Activated CD8-positive, alpha-beta T cell treated with anti-CD3 and anti-CD28 coated beads, Interleukin-2, amount 10 ng/mL, durations not matched to agents 7 days and 5 days (primary cell): Measurements from ENCODE around the gene ABCC11. TPM values are rescaled to one million over a fixed set of nuclear protein-coding genes. Genes with fewer than 3 reads are reported as not detected.
"Not testable (repeated sequence)": the region's sequence is repeated elsewhere in the genome, so short reads cannot be mapped to it uniquely, and the experiment has no call there.

Source experiments
- ATAC-seq: fragments of 150-1000 bp; cut with Tn5 transposase; one replicate; pipeline ENCODE4 v1.10.0; 2021; ENCODE audit warnings: moderate library complexity
- CTCF ChIA-PET: fragments of 350-600 bp; sonication (Branson Sonifier 250); formaldehyde crosslinking; loops from one replicate; lab custom pipeline; 2021; ENCODE audit warnings: antibody characterized with exemption; lab: Charles Lee
- POLR2A ChIA-PET: fragments of 350-600 bp; sonication (Branson Sonifier 250); formaldehyde crosslinking; loops from one replicate; lab custom pipeline; 2021; ENCODE audit warnings: antibody characterized with exemption; lab: Charles Lee
- DNase-seq: peaks from one replicate; pipeline ENCODE4 v3.0.0-alpha.2; 2020
- H3K27ac Mint-ChIP-seq: one replicate; pipeline ENCODE4 v1.8.0; 2021; ENCODE audit warnings: mild to moderate bottlenecking, mixed read lengths
- H3K27me3 Mint-ChIP-seq: one replicate; pipeline ENCODE4 v1.8.0; 2021; ENCODE audit warnings: low read depth, mixed read lengths
- H3K36me3 Mint-ChIP-seq: one replicate; pipeline ENCODE4 v1.8.0; 2021; ENCODE audit warnings: low read depth, mixed read lengths
- H3K4me1 Mint-ChIP-seq: one replicate; pipeline ENCODE4 v1.8.0; 2021; ENCODE audit warnings: low read depth, mixed read lengths
- H3K4me3 Mint-ChIP-seq: one replicate; pipeline ENCODE4 v1.8.0; 2021; ENCODE audit warnings: mild to moderate bottlenecking, mixed read lengths
- H3K9me3 Mint-ChIP-seq: one replicate; pipeline ENCODE4 v1.8.0; 2022; ENCODE audit warnings: mixed read lengths; ENCODE audit not compliant: insufficient read depth
- total RNA-seq, 2 experiments: library from RNA; stranded (reverse); gene quantifications; one replicate each; pipeline ENCODE4 v1.2.3, GENCODE V29; 2021

The ABCC11 gene
- total RNA-seq, 2 experiments from 2014 or later = not detected

- ChIA-PET POLR2A (interaction anchor here (0.6 kb wide), 1 partner anchor 356 kb away, joined by 3 read pairs; no protein-coding TSS in a partner anchor), CTCF (interaction anchor here (1.2 to 1.3 kb wide), 3 partner anchors 13 to 385 kb away, joined by 3 to 7 read pairs (median 4); no protein-coding TSS in a partner anchor)
- no peaks in the 10 kb centered on the region for H3K9me3 Mint-ChIP-seq
- peaks cover 10% of the 10 kb centered on the region for H3K36me3 Mint-ChIP-seq
- H3K4me1 Mint-ChIP-seq = peaks cover 31% of the 10 kb centered on the region
- no peaks in the 10 kb centered on the region for H3K27me3 Mint-ChIP-seq
- DNase-seq (no peak), ATAC-seq (no peak)
- H3K4me3 Mint-ChIP-seq = peak overlapping the region; percentile 89
- H3K27ac Mint-ChIP-seq = peak overlapping the region; percentile 89
Observed at GRCh38 chr16:48244863-48245195, 2.5 kb downstream of the ABCC11 start.

- CTCF ChIA-PET = interaction anchor here (1.2 to 1.3 kb wide), 3 partner anchors 13 to 385 kb away, joined by 3 to 7 read pairs (median 4); no protein-coding TSS in a partner anchor
Observed at GRCh38 chr16:48244080-48244862, 3.1 kb downstream of the ABCC11 start, which contains the start of gene LONP2. TSS of gene LONP2 (plus strand) at chr16:48244300. CDS start at chr16:48244389, 89 bp downstream.

GRCh38 chr16:48240147-48240546 is 7.2 kb downstream of the ABCC11 start:
- CTCF ChIA-PET = interaction anchor here (1.1 kb wide), 1 partner anchor 383 kb away, joined by 3 read pairs; no protein-coding TSS in a partner anchor
- POLR2A ChIA-PET, DNase-seq, H3K4me1 Mint-ChIP-seq, H3K9me3 Mint-ChIP-seq, H3K27ac Mint-ChIP-seq, ATAC-seq, H3K36me3 Mint-ChIP-seq, H3K27me3 Mint-ChIP-seq: not testable (repeated sequence)
- H3K4me3 Mint-ChIP-seq = peak overlapping the region; percentile 34

More at GRCh38 chr16:48244080-48244862, 3.1 kb downstream of the ABCC11 start, which contains the start of gene LONP2:
- Mint-ChIP-seq H3K4me1 (peaks cover 31% of the 10 kb centered on the region), H3K4me3 (peak within 1 kb of the TSS; percentile 89), H3K9me3 (no peaks in the 10 kb centered on the region), H3K36me3 (peaks cover 10% of the 10 kb centered on the region), H3K27me3 (no peaks in the 10 kb centered on the region), H3K27ac (peak within 1 kb of the TSS; percentile 91)
- POLR2A ChIA-PET = interaction anchor here (0.5 to 1.2 kb wide), 3 partner anchors 11 to 357 kb away, joined by 3 to 6 read pairs (median 3); no protein-coding TSS in a partner anchor
- DNase-seq (peak; percentile 93), ATAC-seq (peak; percentile 94)

- peaks cover 18% of the 10 kb centered on the region for H3K4me1 Mint-ChIP-seq
- ChIA-PET CTCF (interaction anchor here (3.1 to 7.4 kb wide), 2 partner anchors 387 to 394 kb away, joined by 12 to 47 read pairs; no protein-coding TSS in a partner anchor), POLR2A (no interaction called here)
- no peaks in the 10 kb centered on the region for H3K9me3 Mint-ChIP-seq
- ATAC-seq (no peak), DNase-seq (no peak)
- H3K36me3 Mint-ChIP-seq = no peaks in the 10 kb centered on the region
- no peak overlapping the region for H3K27ac Mint-ChIP-seq
- no peaks in the 10 kb centered on the region for H3K27me3 Mint-ChIP-seq
- no peak overlapping the region for H3K4me3 Mint-ChIP-seq
Observed at GRCh38 chr16:48236286-48236685, 11.1 kb downstream of the ABCC11 start.

- H3K27me3 Mint-ChIP-seq = no peaks in the 10 kb centered on the region
- no peak overlapping the region for H3K4me3 Mint-ChIP-seq
- no peak for DNase-seq
- POLR2A ChIA-PET = no interaction called here
- CTCF ChIA-PET = interaction anchor here (3.1 to 7.4 kb wide), 2 partner anchors 388 to 395 kb away, joined by 12 to 47 read pairs; no protein-coding TSS in a partner anchor
- H3K36me3 Mint-ChIP-seq = no peaks in the 10 kb centered on the region
- peaks cover 20% of the 10 kb centered on the region for H3K4me1 Mint-ChIP-seq
- H3K27ac Mint-ChIP-seq = no peak overlapping the region
- no peaks in the 10 kb centered on the region for H3K9me3 Mint-ChIP-seq
- no peak for ATAC-seq
Observed at GRCh38 chr16:48235556-48236136, 11.7 kb downstream of the ABCC11 start.

- CTCF ChIA-PET = interaction anchor here (3.1 to 7.4 kb wide), 2 partner anchors 388 to 395 kb away, joined by 12 to 47 read pairs; no protein-coding TSS in a partner anchor
- H3K4me3 Mint-ChIP-seq = no peak overlapping the region
- no peak for DNase-seq
- H3K27ac Mint-ChIP-seq = no peak overlapping the region
- peaks cover 20% of the 10 kb centered on the region for H3K4me1 Mint-ChIP-seq
- POLR2A ChIA-PET = no interaction called here
- no peaks in the 10 kb centered on the region for H3K9me3 Mint-ChIP-seq
- no peak for ATAC-seq
- no peaks in the 10 kb centered on the region for H3K27me3 Mint-ChIP-seq
- no peaks in the 10 kb centered on the region for H3K36me3 Mint-ChIP-seq
Observed at GRCh38 chr16:48235058-48235555, 12.2 kb downstream of the ABCC11 start.

GRCh38 chr16:48234630-48235029 is 12.7 kb downstream of the ABCC11 start:
- no peak overlapping the region for H3K4me3 Mint-ChIP-seq
- H3K9me3 Mint-ChIP-seq = no peaks in the 10 kb centered on the region
- ChIA-PET POLR2A (no interaction called here), CTCF (interaction anchor here (7.4 kb wide), 1 partner anchor 389 kb away, joined by 47 read pairs; no protein-coding TSS in a partner anchor)
- ATAC-seq = no peak
- no peak overlapping the region for H3K27ac Mint-ChIP-seq
- no peaks in the 10 kb centered on the region for H3K36me3 Mint-ChIP-seq
- H3K27me3 Mint-ChIP-seq = no peaks in the 10 kb centered on the region
- H3K4me1 Mint-ChIP-seq = peaks cover 20% of the 10 kb centered on the region
- DNase-seq = no peak

- peak overlapping the region; percentile 70 for H3K27ac Mint-ChIP-seq
- H3K4me3 Mint-ChIP-seq = no peak overlapping the region
- H3K36me3 Mint-ChIP-seq = no peaks in the 10 kb centered on the region
- ChIA-PET POLR2A (interaction anchor here (0.8 kb wide), 1 partner anchor 11 kb away, joined by 6 read pairs; the partner anchor contains the start of gene LONP2), CTCF (interaction anchor here (0.8 to 7.4 kb wide), 4 partner anchors 121 to 397 kb away, joined by 3 to 47 read pairs (median 23); no protein-coding TSS in a partner anchor)
- DNase-seq (no peak), ATAC-seq (peak; percentile 33)
- H3K4me1 Mint-ChIP-seq = peaks cover 20% of the 10 kb centered on the region
- H3K27me3 Mint-ChIP-seq = no peaks in the 10 kb centered on the region
- no peaks in the 10 kb centered on the region for H3K9me3 Mint-ChIP-seq
Observed at GRCh38 chr16:48232493-48233040, 14.8 kb downstream of the ABCC11 start.

- no peak overlapping the region for H3K4me3 Mint-ChIP-seq
- peaks cover 20% of the 10 kb centered on the region for H3K4me1 Mint-ChIP-seq
- H3K9me3 Mint-ChIP-seq = no peaks in the 10 kb centered on the region
- ATAC-seq (peak; percentile 88), DNase-seq (peak; percentile 67)
- H3K36me3 Mint-ChIP-seq = no peaks in the 10 kb centered on the region
- ChIA-PET CTCF (interaction anchor here (0.6 to 7.4 kb wide), 11 partner anchors 12 to 1254 kb away, joined by 3 to 47 read pairs (median 4); partner anchors contain the start of gene LONP2), POLR2A (no interaction called here)
- H3K27ac Mint-ChIP-seq = peak overlapping the region; percentile 70
- no peaks in the 10 kb centered on the region for H3K27me3 Mint-ChIP-seq
Observed at GRCh38 chr16:48231727-48232492, 15.4 kb downstream of the ABCC11 start.

- no peaks in the 10 kb centered on the region for H3K27me3 Mint-ChIP-seq
- POLR2A ChIA-PET = no interaction called here
- H3K9me3 Mint-ChIP-seq = no peaks in the 10 kb centered on the region
- H3K4me3 Mint-ChIP-seq = no peak overlapping the region
- ATAC-seq (no peak), DNase-seq (no peak)
- H3K4me1 Mint-ChIP-seq = no peaks in the 10 kb centered on the region
- H3K36me3 Mint-ChIP-seq = no peaks in the 10 kb centered on the region
- CTCF ChIA-PET = interaction anchor here (1.4 kb wide), 1 partner anchor 405 kb away, joined by 3 read pairs; no protein-coding TSS in a partner anchor
- no peak overlapping the region for H3K27ac Mint-ChIP-seq
Observed at GRCh38 chr16:48225456-48225855, 21.9 kb downstream of the ABCC11 start.
